Natural killer cell (primary cell): ENCODE results near the gene TMEM175. TPM values are rescaled to one million over a fixed set of nuclear protein-coding genes. Genes with fewer than 3 reads are reported as not detected.
"Not testable (repeated sequence)": the region's sequence is repeated elsewhere in the genome, so short reads cannot be mapped to it uniquely, and the experiment has no call there.

Experiments used
- ATAC-seq, 3 donors: fragments of 150-1000 bp in 2 of 3; fragments of 200-7000 bp in 1 of 3; cut with Tn5 transposase; 1 replicate in 1 of 3; 2 replicates in 2 of 3; pipeline ENCODE4 v1.10.0; 2021; ENCODE audit warnings: mild to moderate bottlenecking in 2 of 3, moderate library complexity in 2 of 3
- DNase-seq, 2 donors: peaks; one replicate each; pipeline versions ENCODE4 v3.0.0 to v3.0.0-alpha.2; 2013 to 2021; ENCODE audit warnings: mixed read lengths in 1 of 2
- H3K27ac ChIP-seq: one replicate; pipeline ENCODE4 v1.5.1; 2013; ENCODE audit warnings: mild to moderate bottlenecking, low read length
- H3K27me3 ChIP-seq: one replicate; pipeline ENCODE4 v1.6.1; 2013; ENCODE audit warnings: low read length; ENCODE audit not compliant: control insufficient read depth, insufficient read depth
- H3K36me3 ChIP-seq: one replicate; pipeline ENCODE4 v1.6.1; 2013; ENCODE audit warnings: low read length; ENCODE audit not compliant: control insufficient read depth, insufficient read depth
- H3K4me1 ChIP-seq: one replicate; pipeline ENCODE4 v1.6.1; 2013; ENCODE audit warnings: low read length; ENCODE audit not compliant: control insufficient read depth, insufficient read depth
- H3K4me3 ChIP-seq: one replicate; pipeline ENCODE4 v1.5.1; 2013; ENCODE audit warnings: low read length
- H3K9me3 ChIP-seq: one replicate; pipeline ENCODE4 v1.6.1; 2013; ENCODE audit warnings: low read length; ENCODE audit not compliant: control insufficient read depth, insufficient read depth
- H3K27ac Mint-ChIP-seq, 2 donors: one replicate each; pipeline ENCODE4 v1.8.0; 2022; ENCODE audit warnings: mild to moderate bottlenecking in 2 of 2, mixed read lengths in 2 of 2, moderate library complexity in 1 of 2
- H3K27me3 Mint-ChIP-seq, 2 donors: one replicate each; pipeline ENCODE4 v1.8.0; 2022; ENCODE audit warnings: low read depth in 2 of 2, mixed read lengths in 2 of 2
- H3K36me3 Mint-ChIP-seq: one replicate; pipeline ENCODE4 v1.8.0; 2022; ENCODE audit warnings: mixed read lengths
- H3K4me1 Mint-ChIP-seq, 2 donors: one replicate each; pipeline ENCODE4 v1.8.0; 2022; ENCODE audit warnings: mixed read lengths in 2 of 2
- H3K4me3 Mint-ChIP-seq: one replicate; pipeline ENCODE4 v1.8.0; 2022; ENCODE audit warnings: mild to moderate bottlenecking, moderate library complexity, mixed read lengths
- H3K9me3 Mint-ChIP-seq, 2 donors: one replicate each; pipeline ENCODE4 v1.8.0; 2022; ENCODE audit warnings: mixed read lengths in 2 of 2
- CTCF ChIP-seq: fragments of 200-600 bp; IDR thresholded peaks from one replicate; pipeline ENCODE4 v1.8.0; 2022; ENCODE audit warnings: antibody characterized with exemption
- WGBS: methylation state at CpG from one replicate; pipeline ENCODE4 v1.1.7; 2013; ENCODE audit warnings: missing lambda C conversion rate; ENCODE audit not compliant: insufficient coverage; 5-methylcytosine and 5-hydroxymethylcytosine counted together
- intact Hi-C: fragments of 100-400 bp; cut with micrococcal nuclease; formaldehyde crosslinking; loops from one replicate; pipeline ENCODE4 v1.14.2; 2022
- total RNA-seq, 4 donors: library from RNA; stranded (reverse); fragments of 120-200 nt in 1 of 4; gene quantifications; one replicate each; pipeline versions ENCODE4 v1.2.3 to v1.2.4, GENCODE V29; 2013 to 2022

Gene TMEM175
- total RNA-seq, 3 donors from 2014 or later (not counting 1 experiment from before 2014, with no cell fraction given) = 72.8 to 79.8 (median 73.2) TPM

GRCh38 chr4:925771-926500 lies 6.3 kb upstream of the TMEM175 start:
- H3K9me3 Mint-ChIP-seq = no peaks in the 10 kb centered on the region
- peaks cover 5% of the 10 kb centered on the region for H3K36me3 ChIP-seq
- H3K4me1 ChIP-seq = peaks cover 73% of the 10 kb centered on the region
- DNase-seq (no peak), ATAC-seq (no peak)
- H3K4me3 ChIP-seq = no peak overlapping the region
- intact Hi-C loops = no loop called here
- peak overlapping the region; percentile 82 to 84 for H3K27ac Mint-ChIP-seq
- no peak overlapping the region for H3K27ac ChIP-seq
- H3K27me3 ChIP-seq = no peaks in the 10 kb centered on the region
- peak overlapping the region; percentile 15 for H3K4me3 Mint-ChIP-seq
- peaks cover 56 to 66% of the 10 kb centered on the region in 2 donors for H3K4me1 Mint-ChIP-seq
- TF ChIP-seq CTCF = no peak
- 92% methylated on average over 26 of the region's 26 CpGs for WGBS
- H3K36me3 Mint-ChIP-seq = no peaks in the 10 kb centered on the region
- H3K27me3 Mint-ChIP-seq = no peaks in the 10 kb centered on the region
- no peaks in the 10 kb centered on the region for H3K9me3 ChIP-seq

- no peaks in the 10 kb centered on the region for H3K27me3 Mint-ChIP-seq
- H3K9me3 Mint-ChIP-seq = no peaks in the 10 kb centered on the region
- ATAC-seq (no peak), DNase-seq (no peak)
- peak overlapping the region; percentile 15 for H3K4me3 Mint-ChIP-seq
- Histone ChIP-seq H3K4me1 (peaks cover 76% of the 10 kb centered on the region), H3K9me3 (no peaks in the 10 kb centered on the region), H3K27ac (no peak overlapping the region), H3K27me3 (no peaks in the 10 kb centered on the region), H3K4me3 (no peak overlapping the region), H3K36me3 (peaks cover 5% of the 10 kb centered on the region)
- H3K4me1 Mint-ChIP-seq = peaks cover 56 to 66% of the 10 kb centered on the region in 2 donors
- intact Hi-C loops = no loop called here
- no peaks in the 10 kb centered on the region for H3K36me3 Mint-ChIP-seq
- WGBS = 97% methylated on average over 11 of the region's 17 CpGs
- no peak for TF ChIP-seq CTCF
- peak overlapping the region; percentile 82 to 84 for H3K27ac Mint-ChIP-seq
Observed at GRCh38 chr4:926538-926937, 5.7 kb upstream of the TMEM175 start.

- H3K9me3 Mint-ChIP-seq, H3K9me3 ChIP-seq, DNase-seq, H3K36me3 ChIP-seq, H3K27ac ChIP-seq, H3K27me3 Mint-ChIP-seq, H3K27ac Mint-ChIP-seq, H3K27me3 ChIP-seq, ATAC-seq, intact Hi-C loops, H3K4me3 ChIP-seq, H3K36me3 Mint-ChIP-seq: not testable (repeated sequence)
- Mint-ChIP-seq H3K4me1 (peaks cover 52 to 63% of the 10 kb centered on the region in 2 donors), H3K4me3 (peak overlapping the region; percentile 9)
- 98% methylated on average over 21 of the region's 21 CpGs for WGBS
- H3K4me1 ChIP-seq = peaks cover 69% of the 10 kb centered on the region
Observed at GRCh38 chr4:927566-927965, 4.7 kb upstream of the TMEM175 start.

- peak overlapping the region; percentile 89 to 95 for H3K27ac Mint-ChIP-seq
- 96% methylated on average over 16 of the region's 17 CpGs for WGBS
- H3K27me3 Mint-ChIP-seq = no peaks in the 10 kb centered on the region
- no peaks in the 10 kb centered on the region for H3K36me3 Mint-ChIP-seq
- DNase-seq (no peak), ATAC-seq (no peak)
- intact Hi-C loops = no loop called here
- H3K36me3 ChIP-seq = peaks cover 5% of the 10 kb centered on the region
- TF ChIP-seq CTCF = no peak
- no peaks in the 10 kb centered on the region for H3K27me3 ChIP-seq
- H3K4me1 ChIP-seq = peaks cover 67% of the 10 kb centered on the region
- peak overlapping the region; percentile 25 for H3K4me3 Mint-ChIP-seq
- no peak overlapping the region for H3K27ac ChIP-seq
- no peaks in the 10 kb centered on the region for H3K9me3 ChIP-seq
- no peaks in the 10 kb centered on the region for H3K9me3 Mint-ChIP-seq
- no peak overlapping the region for H3K4me3 ChIP-seq
- H3K4me1 Mint-ChIP-seq = peaks cover 49 to 61% of the 10 kb centered on the region in 2 donors
Observed at GRCh38 chr4:929096-929765, 3.0 kb upstream of the TMEM175 start.
